ENCODE results near the gene TEX2.
"Not testable (repeated sequence)": the region's sequence is repeated elsewhere in the genome, so short reads cannot be mapped to it uniquely, and the experiment has no call there.

DNA sequence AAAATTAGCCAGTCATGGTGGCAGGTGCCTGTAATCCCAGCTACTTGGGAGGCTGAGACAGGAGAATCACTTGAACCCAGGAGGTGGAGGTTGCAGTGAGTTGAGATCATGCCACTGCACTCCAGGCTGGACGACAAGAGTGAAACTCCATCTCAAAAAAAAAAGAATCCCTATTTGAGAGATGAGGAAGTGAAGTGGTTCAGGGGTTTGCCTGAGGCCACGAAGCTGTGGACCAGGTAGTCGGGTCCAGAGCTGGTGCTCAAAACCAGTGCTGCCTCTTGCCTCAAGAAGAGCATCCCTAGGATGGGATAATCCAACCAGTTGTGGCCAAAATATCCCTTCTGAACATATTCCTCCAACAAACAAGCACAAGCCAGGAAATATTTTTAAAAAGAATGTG lies 95.4 kb downstream of the TEX2 start:
- TF ChIP-seq POLR2AphosphoS5, POLR2A (IDR thresholded peaks at IDR 0.05): not testable (repeated sequence)

All from sigmoid colon (tissue), 4 donors.